ENCODE results near the gene ZNF831. TPM values are rescaled to one million over a fixed set of nuclear protein-coding genes. Genes with fewer than 3 reads are reported as not detected.

Gene ZNF831
- total RNA-seq, 3 donors from 2014 or later (not counting 1 experiment from before 2014, with no cell fraction given): 24.8 to 42.0 (median 40.2) TPM

DNA sequence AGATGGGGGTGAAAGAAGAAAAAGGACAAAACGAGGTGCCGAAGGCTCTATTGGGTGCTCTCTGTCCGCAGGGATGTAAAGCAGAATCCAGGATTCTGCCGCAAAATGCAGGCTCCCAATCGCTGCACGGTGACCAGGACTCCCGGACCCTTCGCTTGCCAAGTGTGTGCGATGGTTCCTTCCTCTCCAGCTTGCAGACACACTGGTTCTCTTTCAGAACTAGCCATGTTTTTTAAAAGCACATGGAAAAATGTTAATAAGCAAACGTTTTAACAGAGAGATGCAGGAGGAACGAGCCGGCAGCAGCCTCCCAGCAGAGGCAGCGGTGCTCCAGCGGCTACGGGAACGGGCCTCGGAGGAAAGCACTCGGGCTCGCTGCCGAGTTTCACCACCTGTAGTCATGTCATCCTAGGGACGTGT is 59.6 kb downstream of the ZNF831 start:
- 46% methylated on average over 20 of the region's 21 CpGs for WGBS (ENCODE audit: insufficient coverage)
- Histone ChIP-seq H3K4me3 (ENCODE audit: low read length) (no peak overlapping the region), H3K4me1 (ENCODE audit: control insufficient read depth, insufficient read depth, low read length) (peaks cover 17% of the 10 kb centered on the region), H3K27ac (ENCODE audit: low read length) (no peak overlapping the region), H3K9me3 (ENCODE audit: control insufficient read depth, insufficient read depth, low read length) (no peaks in the 10 kb centered on the region), H3K36me3 (ENCODE audit: control insufficient read depth, insufficient read depth, low read length) (peaks cover 34% of the 10 kb centered on the region), H3K27me3 (ENCODE audit: control insufficient read depth, insufficient read depth, low read length) (no peaks in the 10 kb centered on the region)
- H3K4me3 Mint-ChIP-seq: no peak overlapping the region
- intact Hi-C loops (cut with micrococcal nuclease): loop anchor here (2.0 to 10.0 kb wide), 2 partner anchors 180 to 268 kb away; no protein-coding TSS in a partner anchor
- peaks cover 30 to 33% of the 10 kb centered on the region in 2 donors for H3K4me1 Mint-ChIP-seq
- no peak for DNase-seq
- no peaks in the 10 kb centered on the region for H3K27me3 Mint-ChIP-seq (ENCODE audit: low read depth in 2 of 2)
- H3K9me3 Mint-ChIP-seq: no peaks in the 10 kb centered on the region
- H3K36me3 Mint-ChIP-seq: peaks cover 9% of the 10 kb centered on the region
- TF ChIP-seq, protein P1, sequence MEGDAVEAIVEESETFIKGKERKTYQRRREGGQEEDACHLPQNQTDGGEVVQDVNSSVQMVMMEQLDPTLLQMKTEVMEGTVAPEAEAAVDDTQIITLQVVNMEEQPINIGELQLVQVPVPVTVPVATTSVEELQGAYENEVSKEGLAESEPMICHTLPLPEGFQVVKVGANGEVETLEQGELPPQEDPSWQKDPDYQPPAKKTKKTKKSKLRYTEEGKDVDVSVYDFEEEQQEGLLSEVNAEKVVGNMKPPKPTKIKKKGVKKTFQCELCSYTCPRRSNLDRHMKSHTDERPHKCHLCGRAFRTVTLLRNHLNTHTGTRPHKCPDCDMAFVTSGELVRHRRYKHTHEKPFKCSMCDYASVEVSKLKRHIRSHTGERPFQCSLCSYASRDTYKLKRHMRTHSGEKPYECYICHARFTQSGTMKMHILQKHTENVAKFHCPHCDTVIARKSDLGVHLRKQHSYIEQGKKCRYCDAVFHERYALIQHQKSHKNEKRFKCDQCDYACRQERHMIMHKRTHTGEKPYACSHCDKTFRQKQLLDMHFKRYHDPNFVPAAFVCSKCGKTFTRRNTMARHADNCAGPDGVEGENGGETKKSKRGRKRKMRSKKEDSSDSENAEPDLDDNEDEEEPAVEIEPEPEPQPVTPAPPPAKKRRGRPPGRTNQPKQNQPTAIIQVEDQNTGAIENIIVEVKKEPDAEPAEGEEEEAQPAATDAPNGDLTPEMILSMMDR (IDR thresholded peaks at IDR 0.05): no peak
- no peak for ATAC-seq
- peak overlapping the region; percentile 73 to 76 for H3K27ac Mint-ChIP-seq

GRCh38 chr20:59223750-59224149 is 60.1 kb downstream of the ZNF831 start:
- WGBS (ENCODE audit: insufficient coverage): 94% methylated on average over 11 of the region's 12 CpGs
- H3K4me3 Mint-ChIP-seq: no peak overlapping the region
- no peaks in the 10 kb centered on the region for H3K27me3 Mint-ChIP-seq (ENCODE audit: low read depth in 2 of 2)
- Histone ChIP-seq H3K27me3 (ENCODE audit: control insufficient read depth, insufficient read depth, low read length) (no peaks in the 10 kb centered on the region), H3K4me1 (ENCODE audit: control insufficient read depth, insufficient read depth, low read length) (peaks cover 17% of the 10 kb centered on the region), H3K9me3 (ENCODE audit: control insufficient read depth, insufficient read depth, low read length) (no peaks in the 10 kb centered on the region), H3K4me3 (ENCODE audit: low read length) (no peak overlapping the region), H3K36me3 (ENCODE audit: control insufficient read depth, insufficient read depth, low read length) (peaks cover 30% of the 10 kb centered on the region), H3K27ac (ENCODE audit: low read length) (no peak overlapping the region)
- no peak for DNase-seq
- peaks cover 10% of the 10 kb centered on the region for H3K36me3 Mint-ChIP-seq
- intact Hi-C loops (cut with micrococcal nuclease): loop anchor here (2.0 to 10.0 kb wide), 2 partner anchors 179 to 269 kb away; no protein-coding TSS in a partner anchor
- H3K9me3 Mint-ChIP-seq: no peaks in the 10 kb centered on the region
- TF ChIP-seq, protein P1 (IDR thresholded peaks at IDR 0.05): no peak
- H3K4me1 Mint-ChIP-seq: peaks cover 30 to 33% of the 10 kb centered on the region in 2 donors
- no peak for ATAC-seq
- H3K27ac Mint-ChIP-seq: no peak overlapping the region

DNA sequence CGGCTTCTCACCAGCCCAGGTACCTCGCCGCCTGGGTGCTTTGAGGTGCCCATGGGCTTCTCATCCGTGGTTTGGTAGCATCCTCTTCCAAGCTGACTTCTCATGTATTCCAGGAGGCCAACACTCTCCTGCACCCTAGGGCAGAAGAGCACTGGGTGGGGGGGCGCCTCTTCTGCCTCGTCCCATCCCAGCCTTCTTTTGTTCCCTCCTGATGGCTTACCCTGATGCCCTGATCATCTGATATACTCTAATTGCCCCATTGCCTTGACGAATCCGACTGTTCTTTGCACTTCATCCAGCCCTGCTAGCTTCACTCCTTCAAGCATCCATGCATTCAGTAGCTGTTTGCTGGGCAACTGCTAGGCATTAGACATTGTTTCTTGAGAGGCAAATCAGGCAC is 60.6 kb downstream of the ZNF831 start:
- Histone ChIP-seq H3K36me3 (ENCODE audit: control insufficient read depth, insufficient read depth, low read length) (peaks cover 29% of the 10 kb centered on the region), H3K4me3 (ENCODE audit: low read length) (no peak overlapping the region), H3K4me1 (ENCODE audit: control insufficient read depth, insufficient read depth, low read length) (peaks cover 17% of the 10 kb centered on the region), H3K9me3 (ENCODE audit: control insufficient read depth, insufficient read depth, low read length) (no peaks in the 10 kb centered on the region), H3K27me3 (ENCODE audit: control insufficient read depth, insufficient read depth, low read length) (no peaks in the 10 kb centered on the region), H3K27ac (ENCODE audit: low read length) (no peak overlapping the region)
- no peak overlapping the region for H3K27ac Mint-ChIP-seq
- peaks cover 30 to 33% of the 10 kb centered on the region in 2 donors for H3K4me1 Mint-ChIP-seq
- WGBS (ENCODE audit: insufficient coverage): 93% methylated on average over 8 of the region's 8 CpGs
- TF ChIP-seq, protein P1 (IDR thresholded peaks at IDR 0.05): no peak
- peaks cover 15% of the 10 kb centered on the region for H3K36me3 Mint-ChIP-seq
- intact Hi-C loops (cut with micrococcal nuclease): loop anchor here (10.0 kb wide), 1 partner anchor 269 kb away; no protein-coding TSS in a partner anchor
- DNase-seq (no peak), ATAC-seq (no peak)
- H3K27me3 Mint-ChIP-seq (ENCODE audit: low read depth in 2 of 2): no peaks in the 10 kb centered on the region
- no peaks in the 10 kb centered on the region for H3K9me3 Mint-ChIP-seq
- H3K4me3 Mint-ChIP-seq: no peak overlapping the region

DNA sequence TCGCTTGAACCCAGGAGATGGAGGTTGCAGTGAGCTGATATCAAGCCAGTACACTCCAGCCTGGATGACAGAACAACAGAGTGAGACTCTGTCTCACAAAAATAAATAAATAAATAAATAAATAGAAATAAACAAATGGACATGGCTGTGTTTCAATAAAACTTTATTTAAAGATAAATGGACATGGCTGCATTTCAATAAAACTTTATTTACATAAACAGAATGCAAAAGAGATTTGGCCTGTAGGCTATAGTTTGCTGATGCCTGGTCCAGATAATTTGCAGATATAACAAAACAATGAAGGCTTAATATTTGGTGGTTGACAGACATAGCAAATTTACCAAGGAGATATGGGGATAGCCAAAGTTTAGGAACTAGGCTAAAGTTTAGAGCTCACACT is 66.8 kb downstream of the ZNF831 start:
- WGBS (ENCODE audit: insufficient coverage): 100% methylated on average over 1 of the region's 1 CpG
- Histone ChIP-seq H3K4me3 (ENCODE audit: low read length) (no peak overlapping the region), H3K9me3 (ENCODE audit: control insufficient read depth, insufficient read depth, low read length) (no peaks in the 10 kb centered on the region), H3K36me3 (ENCODE audit: control insufficient read depth, insufficient read depth, low read length) (peaks cover 56% of the 10 kb centered on the region), H3K27me3 (ENCODE audit: control insufficient read depth, insufficient read depth, low read length) (no peaks in the 10 kb centered on the region), H3K4me1 (ENCODE audit: control insufficient read depth, insufficient read depth, low read length) (no peaks in the 10 kb centered on the region), H3K27ac (ENCODE audit: low read length) (no peak overlapping the region)
- Mint-ChIP-seq H3K27me3 (ENCODE audit: low read depth in 2 of 2) (no peaks in the 10 kb centered on the region), H3K36me3 (peaks cover 9% of the 10 kb centered on the region), H3K4me3 (no peak overlapping the region), H3K4me1 (peaks cover 2 to 8% of the 10 kb centered on the region in 2 donors), H3K27ac (no peak overlapping the region), H3K9me3 (no peaks in the 10 kb centered on the region)
- DNase-seq (no peak), ATAC-seq (no peak)
- TF ChIP-seq, protein P1 (IDR thresholded peaks at IDR 0.05): no peak
- intact Hi-C loops (cut with micrococcal nuclease): no loop called here

All from natural killer cell (primary cell).